ENCODE measurements around the gene GLT8D2. TPM values are rescaled to one million over a fixed set of nuclear protein-coding genes. Genes with fewer than 3 reads are reported as not detected.

Gene GLT8D2
- total RNA-seq, 1 experiment from 2014 or later, result not detected

GRCh38 chr12:104000807-104001434, 49.1 kb downstream of the GLT8D2 start:
- no peak for DNase-seq (ENCODE audit: low spot score)

GRCh38 chr12:103998976-103999375, 51.0 kb downstream of the GLT8D2 start:
- no peak for DNase-seq (ENCODE audit: low spot score)

GRCh38 chr12:103997286-103997900, 52.6 kb downstream of the GLT8D2 start:
- DNase-seq (ENCODE audit: low spot score), result no peak

- no peak for DNase-seq (ENCODE audit: low spot score)
These were observed 53.4 kb downstream of the GLT8D2 start for GRCh38 chr12:103996595-103996994.

- DNase-seq (ENCODE audit: low spot score), result no peak
These were observed 55.8 kb downstream of the GLT8D2 start for GRCh38 chr12:103994235-103994634.

GRCh38 chr12:103986829-103987228, 63.2 kb downstream of the GLT8D2 start:
- no peak for DNase-seq (ENCODE audit: low spot score)

- DNase-seq (ENCODE audit: low spot score), result no peak
These were observed 71.5 kb downstream of the GLT8D2 start for GRCh38 chr12:103978384-103978982.

- DNase-seq (ENCODE audit: low spot score), result no peak
These were observed 74.6 kb downstream of the GLT8D2 start for GRCh38 chr12:103975368-103975767.

GRCh38 chr12:103973909-103974308, 76.1 kb downstream of the GLT8D2 start:
- no peak for DNase-seq (ENCODE audit: low spot score)

- DNase-seq (ENCODE audit: low spot score), result no peak
These were observed 80.6 kb downstream of the GLT8D2 start for GRCh38 chr12:103969391-103969790.

GRCh38 chr12:103966736-103967135, 83.3 kb downstream of the GLT8D2 start:
- no peak for DNase-seq (ENCODE audit: low spot score)

GRCh38 chr12:103965590-103966504, 84.1 kb downstream of the GLT8D2 start, which contains the start of gene TDG:
Gene TDG, plus strand, starts transcription at chr12:103965872. Its CDS starts 166 bp downstream, at chr12:103966038.
- peak; percentile 97 for DNase-seq (ENCODE audit: low spot score)

- DNase-seq (ENCODE audit: low spot score), result no peak
These were observed 84.8 kb downstream of the GLT8D2 start for GRCh38 chr12:103965255-103965589.

GRCh38 chr12:103964805-103965204, 85.2 kb downstream of the GLT8D2 start:
- DNase-seq (ENCODE audit: low spot score), result no peak

GRCh38 chr12:103962493-103962892, 87.5 kb downstream of the GLT8D2 start:
- DNase-seq (ENCODE audit: low spot score), result no peak

- DNase-seq (ENCODE audit: low spot score), result no peak
These were observed 89.3 kb downstream of the GLT8D2 start for GRCh38 chr12:103960616-103961227.

- no peak for DNase-seq (ENCODE audit: low spot score)
These were observed 91.4 kb downstream of the GLT8D2 start for GRCh38 chr12:103958621-103959020.

GRCh38 chr12:103957865-103958388, 92.1 kb downstream of the GLT8D2 start:
- DNase-seq (ENCODE audit: low spot score), result no peak

GRCh38 chr12:103956509-103957027, 93.4 kb downstream of the GLT8D2 start:
- DNase-seq (ENCODE audit: low spot score), result peak; percentile 46

GRCh38 chr12:103955811-103956508, 94.0 kb downstream of the GLT8D2 start:
- DNase-seq (ENCODE audit: low spot score), result no peak
